Suprapubic skin (tissue), 4 donors: Measurements from ENCODE around the gene HPCAL1. TPM values are rescaled to one million over a fixed set of nuclear protein-coding genes. Genes with fewer than 3 reads are reported as not detected.

Source experiments
- DNase-seq, 2 donors: peaks; one replicate each; pipeline ENCODE4 v3.0.0-alpha.2; 2019; ENCODE audit warnings: low spot score in 2 of 2
- H3K27ac ChIP-seq: fragments of 200-600 bp; sonication (generic); one replicate; pipeline ENCODE4 v1.5.1; 2019
- H3K27me3 ChIP-seq: fragments of 200-600 bp; sonication (generic); one replicate; pipeline ENCODE4 v1.5.1; 2019
- H3K36me3 ChIP-seq: fragments of 200-600 bp; sonication (generic); one replicate; pipeline ENCODE4 v1.5.1; 2019
- H3K4me1 ChIP-seq: fragments of 200-600 bp; sonication (generic); one replicate; pipeline ENCODE4 v1.5.1; 2019
- H3K4me3 ChIP-seq: fragments of 200-600 bp; sonication (generic); one replicate; pipeline ENCODE4 v1.5.1; 2019; ENCODE audit warnings: mild to moderate bottlenecking
- H3K9me3 ChIP-seq: fragments of 200-600 bp; sonication (generic); one replicate; pipeline ENCODE4 v1.5.1; 2019
- EP300 ChIP-seq: sonication (generic); formaldehyde crosslinking; IDR thresholded peaks from one replicate; pipeline ENCODE4 v1.6.1; 2017; ENCODE audit warnings: antibody characterized with exemption
- POLR2A ChIP-seq, 2 donors: fragments of 450-650 bp; IDR thresholded peaks; one replicate each; pipeline ENCODE4 v1.6.1; 2017; ENCODE audit warnings: antibody characterized with exemption in 2 of 2, mild to moderate bottlenecking in 2 of 2, moderate library complexity in 2 of 2
- POLR2AphosphoS5 ChIP-seq, 3 donors: sonication (generic); formaldehyde crosslinking; IDR thresholded peaks; one replicate each; pipeline ENCODE4 v1.6.1; 2017; ENCODE audit warnings: antibody characterized with exemption in 3 of 3
- WGBS: methylation state at CpG from one replicate; pipeline ENCODE4 v1.1.5; 2018; 5-methylcytosine and 5-hydroxymethylcytosine counted together
- total RNA-seq, 4 donors: library from RNA; depleted of rRNA; stranded (reverse); fragments of >200 nt; gene quantifications; one replicate each; pipeline ENCODE4 v1.1.0, GENCODE V29; 2016
- TF ChIP-seq, protein P1 (sequence below), 2 donors: fragments of 200-600 bp in 1 of 2; fragments of 450-650 bp in 1 of 2; sonication (generic) in 1 of 2; IDR thresholded peaks; one replicate each; pipeline ENCODE4 v1.5.1; 2016 to 2019; ENCODE audit warnings: antibody characterized with exemption in 2 of 2, mild to moderate bottlenecking in 1 of 2, moderate library complexity in 1 of 2

Gene HPCAL1
- total RNA-seq, 4 donors from 2014 or later = 27.7 to 40.7 (median 35.3) TPM

DNA sequence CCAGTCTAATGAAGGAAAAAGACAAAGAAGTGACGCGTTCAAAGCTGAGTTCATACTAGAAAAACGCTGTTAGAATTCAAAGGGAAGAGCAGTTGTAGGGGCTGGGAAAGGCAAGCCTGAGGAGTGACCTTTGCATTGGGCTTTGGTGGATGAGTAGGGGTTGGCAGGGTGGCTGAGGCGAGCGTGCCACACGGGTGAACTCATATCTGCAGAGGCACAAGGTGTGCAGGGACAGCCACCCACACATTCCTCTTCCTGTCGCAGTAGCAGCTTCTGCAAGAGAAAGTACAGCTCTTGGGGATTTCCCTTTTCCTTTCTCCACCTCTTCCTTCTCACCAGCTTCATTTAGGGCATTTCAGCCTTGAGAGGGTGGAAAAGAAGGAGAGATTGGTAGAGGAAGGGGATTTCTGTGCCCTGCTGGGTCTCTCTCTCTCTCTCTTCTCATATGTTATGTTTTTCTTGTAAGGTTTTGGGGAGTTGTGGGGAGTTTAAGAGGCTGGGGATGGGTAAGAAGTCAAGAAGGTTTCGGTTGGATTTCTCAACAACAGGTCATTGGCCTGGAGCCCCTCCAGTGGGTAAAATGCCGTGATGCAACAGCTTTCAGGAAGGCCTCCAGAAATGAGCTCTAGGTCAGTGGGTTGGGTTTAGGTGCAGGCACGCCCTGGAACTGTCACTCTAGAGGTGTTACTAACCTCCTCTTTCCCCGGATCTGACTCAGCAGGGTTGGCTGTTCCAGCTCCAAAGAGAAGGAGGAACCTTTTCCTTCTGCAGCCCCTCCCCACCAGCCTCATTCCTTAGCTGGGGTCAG is 105.3 kb downstream of the HPCAL1 start:
- Histone ChIP-seq H3K4me3 (peak overlapping the region; percentile 22), H3K4me1 (peaks cover 65% of the 10 kb centered on the region), H3K27me3 (no peaks in the 10 kb centered on the region), H3K9me3 (no peaks in the 10 kb centered on the region), H3K36me3 (no peaks in the 10 kb centered on the region), H3K27ac (peak overlapping the region; percentile 62)
- DNase-seq = peak in 1 of 2 donors; percentile 86
- TF ChIP-seq, protein P1, sequence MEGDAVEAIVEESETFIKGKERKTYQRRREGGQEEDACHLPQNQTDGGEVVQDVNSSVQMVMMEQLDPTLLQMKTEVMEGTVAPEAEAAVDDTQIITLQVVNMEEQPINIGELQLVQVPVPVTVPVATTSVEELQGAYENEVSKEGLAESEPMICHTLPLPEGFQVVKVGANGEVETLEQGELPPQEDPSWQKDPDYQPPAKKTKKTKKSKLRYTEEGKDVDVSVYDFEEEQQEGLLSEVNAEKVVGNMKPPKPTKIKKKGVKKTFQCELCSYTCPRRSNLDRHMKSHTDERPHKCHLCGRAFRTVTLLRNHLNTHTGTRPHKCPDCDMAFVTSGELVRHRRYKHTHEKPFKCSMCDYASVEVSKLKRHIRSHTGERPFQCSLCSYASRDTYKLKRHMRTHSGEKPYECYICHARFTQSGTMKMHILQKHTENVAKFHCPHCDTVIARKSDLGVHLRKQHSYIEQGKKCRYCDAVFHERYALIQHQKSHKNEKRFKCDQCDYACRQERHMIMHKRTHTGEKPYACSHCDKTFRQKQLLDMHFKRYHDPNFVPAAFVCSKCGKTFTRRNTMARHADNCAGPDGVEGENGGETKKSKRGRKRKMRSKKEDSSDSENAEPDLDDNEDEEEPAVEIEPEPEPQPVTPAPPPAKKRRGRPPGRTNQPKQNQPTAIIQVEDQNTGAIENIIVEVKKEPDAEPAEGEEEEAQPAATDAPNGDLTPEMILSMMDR (IDR thresholded peaks at IDR 0.05) = no peak
- TF ChIP-seq POLR2A (IDR thresholded peaks at IDR 0.05) (no peak), POLR2AphosphoS5 (IDR thresholded peaks at IDR 0.05) (no peak), EP300 (no peak)
- WGBS = 46% methylated on average over 11 of the region's 11 CpGs

DNA sequence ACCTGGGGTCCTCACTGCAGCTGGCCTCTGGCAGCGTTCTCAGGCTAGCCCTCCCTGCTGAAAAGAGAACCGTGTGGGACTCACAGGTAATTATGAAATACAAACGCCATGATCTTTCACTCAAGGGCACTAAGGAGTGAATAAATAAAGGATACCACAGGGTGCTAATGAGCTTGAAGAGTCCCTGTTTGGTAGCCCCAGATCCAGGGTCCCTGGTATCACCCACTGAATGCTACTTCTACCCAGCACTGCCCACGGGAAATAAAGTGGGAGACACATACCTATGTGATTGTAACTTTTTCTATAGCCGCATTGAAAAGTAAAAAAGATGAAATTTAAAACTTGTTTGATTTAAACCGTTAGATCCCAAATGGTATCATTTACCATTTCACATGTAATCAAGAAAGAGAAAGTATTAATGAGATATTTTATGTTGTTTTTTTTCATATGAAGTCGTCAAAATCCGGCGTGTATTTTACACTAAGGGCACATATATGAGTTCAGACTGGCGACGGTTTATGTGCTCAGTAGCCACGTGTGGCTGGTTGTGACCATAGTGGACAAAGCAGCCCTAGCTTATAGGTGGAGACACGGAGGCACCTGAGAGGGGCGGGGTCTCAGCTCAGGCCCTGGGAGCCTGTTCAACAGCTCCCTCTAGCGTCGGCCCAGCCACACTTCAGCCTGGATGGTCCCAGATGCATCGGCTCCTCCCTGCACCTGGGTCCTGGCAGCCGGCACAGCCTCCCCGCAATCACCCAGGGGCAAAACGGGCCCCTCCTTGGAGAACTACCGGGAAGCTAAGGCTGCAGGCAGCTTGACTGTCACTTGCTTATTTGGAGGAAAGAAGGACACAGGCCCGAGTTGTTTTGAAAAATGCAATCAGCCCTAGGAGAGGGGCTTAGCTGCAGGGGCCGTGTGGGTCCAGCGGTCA is 106.2 kb downstream of the HPCAL1 start:
- Histone ChIP-seq H3K9me3 (no peaks in the 10 kb centered on the region), H3K27ac (peak overlapping the region; percentile 62), H3K4me3 (peak overlapping the region; percentile 22), H3K27me3 (no peaks in the 10 kb centered on the region), H3K36me3 (no peaks in the 10 kb centered on the region), H3K4me1 (peaks cover 57% of the 10 kb centered on the region)
- DNase-seq = peak in 1 of 2 donors; percentile 85
- TF ChIP-seq POLR2AphosphoS5 (IDR thresholded peaks at IDR 0.05) = no peak
- TF ChIP-seq, protein P1 (IDR thresholded peaks at IDR 0.05) = peak; percentile 77 to 95
- WGBS = 24% methylated on average over 21 of the region's 24 CpGs

DNA sequence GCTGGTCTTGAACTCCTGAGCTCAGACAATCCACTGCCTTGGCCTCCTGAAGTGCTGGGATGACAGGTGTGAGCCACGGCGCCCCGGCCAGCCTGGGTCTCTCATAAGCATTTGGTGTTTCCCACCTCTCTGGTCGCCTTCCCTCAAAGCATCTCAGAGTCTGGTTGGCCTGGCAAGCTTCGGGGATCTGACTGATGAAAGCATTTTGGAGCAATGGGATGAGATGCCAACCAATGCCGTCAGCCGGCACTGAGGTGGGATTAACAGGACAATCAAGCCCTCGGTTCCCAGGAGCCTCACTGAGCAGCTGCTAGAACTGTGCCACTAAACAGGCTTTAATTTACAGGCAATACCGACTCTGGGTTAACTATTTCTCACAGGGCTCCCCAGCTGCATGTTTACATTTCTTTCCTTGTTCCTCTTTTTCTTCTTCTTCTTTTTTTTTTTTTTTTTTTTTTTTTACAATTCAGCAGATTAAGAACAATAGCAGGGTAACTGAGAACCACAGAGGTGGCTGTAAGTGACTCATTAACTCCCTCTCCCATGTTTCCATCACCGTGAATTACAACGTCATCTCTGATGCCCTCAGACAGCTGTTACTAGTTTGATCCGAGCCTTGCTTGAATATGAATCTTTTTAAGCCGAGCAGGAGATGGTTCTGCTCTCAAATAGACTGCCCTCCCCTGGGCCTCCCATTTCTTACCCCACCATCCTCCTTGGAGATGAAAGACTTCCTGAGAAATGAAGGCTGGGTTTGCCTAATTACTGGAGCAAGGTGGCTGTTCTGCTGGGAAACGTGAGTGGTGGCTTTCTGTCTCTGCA is 107.5 kb downstream of the HPCAL1 start:
- no peak overlapping the region for H3K4me3 ChIP-seq
- peaks cover 44% of the 10 kb centered on the region for H3K4me1 ChIP-seq
- no peaks in the 10 kb centered on the region for H3K9me3 ChIP-seq
- DNase-seq = no peak
- TF ChIP-seq EP300 (no peak), POLR2AphosphoS5 (IDR thresholded peaks at IDR 0.05) (no peak), POLR2A (IDR thresholded peaks at IDR 0.05) (no peak)
- TF ChIP-seq, protein P1 (IDR thresholded peaks at IDR 0.05) = no peak
- H3K27me3 ChIP-seq = no peaks in the 10 kb centered on the region
- no peaks in the 10 kb centered on the region for H3K36me3 ChIP-seq
- WGBS = 82% methylated on average over 14 of the region's 14 CpGs
- no peak overlapping the region for H3K27ac ChIP-seq

DNA sequence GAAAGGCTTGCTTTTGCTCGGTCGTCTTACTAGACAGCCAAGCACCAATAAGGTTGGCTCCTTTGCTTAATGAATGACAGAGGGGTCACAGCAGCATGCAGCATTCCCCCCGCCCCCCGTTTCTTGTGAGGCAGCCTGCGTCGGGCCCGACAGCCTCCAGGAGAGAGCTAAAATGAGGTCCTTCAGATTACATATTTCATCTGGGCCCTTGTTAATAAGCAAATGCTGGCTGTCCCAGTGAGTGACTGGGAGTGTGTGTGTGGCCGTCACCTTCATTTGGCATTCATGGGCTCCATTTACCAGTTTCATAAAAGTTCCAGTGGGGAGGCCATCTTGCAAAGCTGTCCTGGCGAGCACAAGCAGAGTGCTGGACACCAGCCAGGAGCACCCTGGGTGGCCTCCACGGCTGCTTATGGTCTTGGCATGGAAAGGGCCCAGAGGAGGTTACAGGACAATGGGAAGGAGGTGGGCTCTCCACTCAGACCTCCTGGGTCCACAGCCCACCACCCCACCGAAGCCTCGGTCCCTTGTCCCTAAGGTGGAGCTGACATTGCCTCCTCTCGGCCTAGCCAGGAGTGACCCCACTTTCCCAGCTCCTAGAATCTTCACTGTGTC is 108.2 kb downstream of the HPCAL1 start:
- no peak for DNase-seq
- 90% methylated on average over 11 of the region's 13 CpGs for WGBS
- H3K27ac ChIP-seq = no peak overlapping the region
- H3K36me3 ChIP-seq = no peaks in the 10 kb centered on the region
- peaks cover 37% of the 10 kb centered on the region for H3K4me1 ChIP-seq
- H3K27me3 ChIP-seq = no peaks in the 10 kb centered on the region
- TF ChIP-seq POLR2A (IDR thresholded peaks at IDR 0.05) = no peak
- TF ChIP-seq EP300 = no peak
- no peak for TF ChIP-seq POLR2AphosphoS5 (IDR thresholded peaks at IDR 0.05)
- TF ChIP-seq, protein P1 (IDR thresholded peaks at IDR 0.05) = no peak
- no peak overlapping the region for H3K4me3 ChIP-seq
- no peaks in the 10 kb centered on the region for H3K9me3 ChIP-seq
